ENCODE data around the gene RPN2.
A peak's percentile ranks its signal among the peaks of the same experiment; 100 is the strongest.

RPN2 gene

GRCh38 chr20:37243937-37244571 is 64.9 kb downstream of the RPN2 start:
- Histone ChIP-seq H3K36me3 (ENCODE audit: control insufficient read depth in 1 of 2, insufficient read depth in 2 of 2, low read depth in 1 of 2, low read length in 2 of 2) (peaks cover 41 to 57% of the 10 kb centered on the region in 2 experiments), H2BK120ac (ENCODE audit: low read depth, low read length) (no peak overlapping the region), H3K79me1 (replicated peaks; ENCODE audit: low read length, poor library complexity, severe bottlenecking) (peaks cover 3% of the 10 kb centered on the region), H3K27ac (ENCODE audit: low read length, poor library complexity, severe bottlenecking) (no peak overlapping the region), H3K27me3 (ENCODE audit: control insufficient read depth in 1 of 2, insufficient read depth in 1 of 2, low read length in 2 of 2) (no peaks in the 10 kb centered on the region), H2BK12ac (ENCODE audit: low read length in 2 of 2) (no peak overlapping the region), H3K9ac (ENCODE audit: low read length) (no peak overlapping the region), H3K4ac (ENCODE audit: low read depth in 1 of 2, low read length in 2 of 2) (no peak overlapping the region), H3K18ac (ENCODE audit: low read depth in 1 of 2, low read length in 2 of 2) (no peak overlapping the region), H2BK15ac (ENCODE audit: low read depth, poor library complexity, severe bottlenecking) (no peak overlapping the region), H3K4me1 (ENCODE audit: control insufficient read depth, insufficient read depth, low read depth, low read length) (no peaks in the 10 kb centered on the region), H3K4me3 (ENCODE audit: insufficient read depth in 1 of 2, low read depth in 1 of 2, low read length in 2 of 2) (no peak overlapping the region), H2AK5ac (ENCODE audit: low read length, severe bottlenecking) (no peak overlapping the region), H4K8ac (ENCODE audit: low read length) (peak overlapping the region; percentile 17), H3K23ac (ENCODE audit: low read length in 2 of 2) (no peak overlapping the region), H4K91ac (ENCODE audit: low read length) (no peak overlapping the region), H3K4me2 (ENCODE audit: low read length, poor library complexity, severe bottlenecking) (no peak overlapping the region), H2AFZ (ENCODE audit: low read depth, low read length) (no peak overlapping the region), H2BK5ac (ENCODE audit: low read depth, low read length, poor library complexity, severe bottlenecking) (no peak overlapping the region), H3K14ac (ENCODE audit: low read length in 2 of 2) (no peak overlapping the region), H3K9me3 (ENCODE audit: control insufficient read depth, low read length) (no peaks in the 10 kb centered on the region)
- no peak for DNase-seq
- WGBS, result 94% methylated on average over 6 of the region's 8 CpGs

DNA sequence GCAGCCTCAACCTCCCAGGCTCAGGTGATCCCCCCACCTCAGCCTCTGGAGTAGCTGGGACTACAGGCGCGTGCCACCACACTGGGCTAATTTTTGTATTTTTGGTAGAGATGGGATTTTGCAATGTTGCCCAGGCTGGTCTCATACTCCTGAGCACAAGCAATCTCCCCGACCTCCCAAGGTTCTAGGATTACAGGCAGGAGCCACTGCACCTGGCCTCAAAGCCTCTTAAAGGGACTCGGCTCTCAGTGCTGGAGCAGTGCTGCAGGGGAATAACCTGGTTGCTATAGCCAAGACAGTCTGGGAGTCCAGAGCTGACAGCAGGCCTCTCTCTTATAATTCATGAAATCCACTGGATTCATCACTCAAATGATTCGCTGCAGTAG is 65.4 kb downstream of the RPN2 start:
- H3K4me2 ChIP-seq (ENCODE audit: low read length, poor library complexity, severe bottlenecking), result no peak overlapping the region
- no peak overlapping the region for H2AK5ac ChIP-seq (ENCODE audit: low read length, severe bottlenecking)
- H3K9ac ChIP-seq (ENCODE audit: low read length), result no peak overlapping the region
- H2AFZ ChIP-seq (ENCODE audit: low read depth, low read length), result no peak overlapping the region
- H3K23ac ChIP-seq (ENCODE audit: low read length in 2 of 2), result no peak overlapping the region
- no peak overlapping the region for H3K14ac ChIP-seq (ENCODE audit: low read length in 2 of 2)
- no peak overlapping the region for H2BK12ac ChIP-seq (ENCODE audit: low read length in 2 of 2)
- no peaks in the 10 kb centered on the region for H3K4me1 ChIP-seq (ENCODE audit: control insufficient read depth, insufficient read depth, low read depth, low read length)
- H3K36me3 ChIP-seq (ENCODE audit: control insufficient read depth in 1 of 2, insufficient read depth in 2 of 2, low read depth in 1 of 2, low read length in 2 of 2), result peaks cover 41 to 52% of the 10 kb centered on the region in 2 experiments
- H4K91ac ChIP-seq (ENCODE audit: low read length), result no peak overlapping the region
- H3K18ac ChIP-seq (ENCODE audit: low read depth in 1 of 2, low read length in 2 of 2), result no peak overlapping the region
- H4K8ac ChIP-seq (ENCODE audit: low read length), result no peak overlapping the region
- H3K27me3 ChIP-seq (ENCODE audit: control insufficient read depth in 1 of 2, insufficient read depth in 1 of 2, low read length in 2 of 2), result no peaks in the 10 kb centered on the region
- H2BK120ac ChIP-seq (ENCODE audit: low read depth, low read length), result no peak overlapping the region
- H2BK5ac ChIP-seq (ENCODE audit: low read depth, low read length, poor library complexity, severe bottlenecking), result no peak overlapping the region
- no peak overlapping the region for H2BK15ac ChIP-seq (ENCODE audit: low read depth, poor library complexity, severe bottlenecking)
- no peak overlapping the region for H3K4me3 ChIP-seq (ENCODE audit: insufficient read depth in 1 of 2, low read depth in 1 of 2, low read length in 2 of 2)
- no peak overlapping the region for H3K4ac ChIP-seq (ENCODE audit: low read depth in 1 of 2, low read length in 2 of 2)
- no peak for DNase-seq
- H3K79me1 ChIP-seq (replicated peaks; ENCODE audit: low read length, poor library complexity, severe bottlenecking), result peaks cover 3% of the 10 kb centered on the region
- no peaks in the 10 kb centered on the region for H3K9me3 ChIP-seq (ENCODE audit: control insufficient read depth, low read length)
- 83% methylated on average over 3 of the region's 5 CpGs for WGBS
- H3K27ac ChIP-seq (ENCODE audit: low read length, poor library complexity, severe bottlenecking), result no peak overlapping the region

DNA sequence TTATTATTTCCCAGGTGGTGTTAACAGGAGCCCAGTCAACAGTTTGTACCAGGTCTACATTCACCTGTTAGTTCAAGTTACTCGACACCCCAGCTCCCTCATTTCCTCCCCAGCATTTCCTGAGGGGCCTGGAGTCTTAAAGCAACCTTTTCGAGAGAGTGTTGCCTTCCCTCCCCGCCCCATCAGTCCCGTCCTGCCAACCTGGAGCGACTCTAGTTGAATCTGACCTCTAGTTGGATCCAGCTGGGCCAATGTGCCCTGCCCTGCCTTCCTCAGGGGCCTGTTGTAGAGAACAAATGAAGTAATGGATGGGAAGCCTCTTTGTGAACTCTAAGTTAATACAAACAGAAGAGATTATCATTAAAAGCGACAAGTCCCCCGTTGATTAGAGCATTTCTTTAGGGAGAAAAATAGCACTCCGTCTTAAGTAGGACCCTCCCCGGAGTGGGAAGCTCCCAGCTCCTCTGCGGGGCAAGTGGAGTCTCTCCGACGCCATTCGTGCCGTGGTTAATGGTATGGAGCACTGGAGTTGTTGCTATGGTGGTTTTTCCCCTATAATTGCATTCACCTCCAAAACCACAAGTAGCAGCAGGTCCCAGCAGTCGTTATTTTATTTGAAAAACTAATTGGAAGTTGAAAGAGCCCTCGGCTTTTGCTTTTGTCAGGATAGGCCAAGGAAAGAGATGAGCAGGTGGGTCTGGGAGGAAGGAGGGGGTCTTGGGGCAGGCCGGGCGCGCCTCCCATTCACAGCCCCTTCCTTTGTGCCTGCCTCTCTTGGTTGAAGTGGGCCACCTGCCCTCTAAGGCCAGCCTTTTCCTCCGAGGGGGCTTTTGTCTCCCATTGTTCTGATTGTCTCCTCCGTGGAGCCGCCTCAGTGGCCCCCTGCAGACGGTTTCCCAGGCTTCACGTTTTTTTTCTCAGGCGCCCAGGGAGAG is 66.4 kb downstream of the RPN2 start:
- H2AFZ ChIP-seq (ENCODE audit: low read depth, low read length), result no peak overlapping the region
- no peak overlapping the region for H2BK5ac ChIP-seq (ENCODE audit: low read depth, low read length, poor library complexity, severe bottlenecking)
- no peak overlapping the region for H2BK12ac ChIP-seq (ENCODE audit: low read length in 2 of 2)
- no peak overlapping the region for H4K91ac ChIP-seq (ENCODE audit: low read length)
- H4K8ac ChIP-seq (ENCODE audit: low read length), result no peak overlapping the region
- no peak overlapping the region for H2AK5ac ChIP-seq (ENCODE audit: low read length, severe bottlenecking)
- no peak overlapping the region for H3K4ac ChIP-seq (ENCODE audit: low read depth in 1 of 2, low read length in 2 of 2)
- no peak overlapping the region for H3K27ac ChIP-seq (ENCODE audit: low read length, poor library complexity, severe bottlenecking)
- H3K9ac ChIP-seq (ENCODE audit: low read length), result no peak overlapping the region
- H2BK120ac ChIP-seq (ENCODE audit: low read depth, low read length), result no peak overlapping the region
- DNase-seq, result no peak
- WGBS, result 88% methylated on average over 23 of the region's 25 CpGs
- H3K4me1 ChIP-seq (ENCODE audit: control insufficient read depth, insufficient read depth, low read depth, low read length), result no peaks in the 10 kb centered on the region
- H3K79me1 ChIP-seq (replicated peaks; ENCODE audit: low read length, poor library complexity, severe bottlenecking), result peaks cover 3% of the 10 kb centered on the region
- H3K4me2 ChIP-seq (ENCODE audit: low read length, poor library complexity, severe bottlenecking), result no peak overlapping the region
- H3K36me3 ChIP-seq (ENCODE audit: control insufficient read depth in 1 of 2, insufficient read depth in 2 of 2, low read depth in 1 of 2, low read length in 2 of 2), result peaks cover 34 to 43% of the 10 kb centered on the region in 2 experiments
- no peak overlapping the region for H3K23ac ChIP-seq (ENCODE audit: low read length in 2 of 2)
- no peaks in the 10 kb centered on the region for H3K9me3 ChIP-seq (ENCODE audit: control insufficient read depth, low read length)
- H3K14ac ChIP-seq (ENCODE audit: low read length in 2 of 2), result no peak overlapping the region
- H3K18ac ChIP-seq (ENCODE audit: low read depth in 1 of 2, low read length in 2 of 2), result no peak overlapping the region
- no peak overlapping the region for H3K4me3 ChIP-seq (ENCODE audit: insufficient read depth in 1 of 2, low read depth in 1 of 2, low read length in 2 of 2)
- H3K27me3 ChIP-seq (ENCODE audit: control insufficient read depth in 1 of 2, insufficient read depth in 1 of 2, low read length in 2 of 2), result no peaks in the 10 kb centered on the region
- H2BK15ac ChIP-seq (ENCODE audit: low read depth, poor library complexity, severe bottlenecking), result no peak overlapping the region

DNA sequence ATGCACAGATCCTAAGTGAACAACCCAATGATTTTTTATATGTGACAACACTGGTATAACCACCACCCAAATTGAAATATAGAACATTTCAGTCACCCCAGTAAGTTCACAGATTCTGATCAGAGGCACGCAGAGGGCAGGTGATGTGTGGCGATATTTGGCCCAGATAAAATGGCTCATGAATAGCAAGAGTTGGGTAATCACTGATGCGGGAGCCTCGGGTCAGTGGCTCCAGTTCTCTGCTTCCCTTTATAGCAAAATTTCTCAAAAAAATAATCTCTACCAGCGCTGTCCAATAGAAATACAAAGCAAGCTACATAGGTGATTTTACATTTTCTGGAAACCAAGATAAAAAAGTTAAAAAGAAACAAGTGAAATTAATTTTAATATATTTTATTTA is 67.6 kb downstream of the RPN2 start:
- no peak overlapping the region for H3K18ac ChIP-seq (ENCODE audit: low read depth in 1 of 2, low read length in 2 of 2)
- no peak overlapping the region for H3K23ac ChIP-seq (ENCODE audit: low read length in 2 of 2)
- no peak overlapping the region for H2BK15ac ChIP-seq (ENCODE audit: low read depth, poor library complexity, severe bottlenecking)
- peaks cover 29 to 30% of the 10 kb centered on the region in 2 experiments for H3K36me3 ChIP-seq (ENCODE audit: control insufficient read depth in 1 of 2, insufficient read depth in 2 of 2, low read depth in 1 of 2, low read length in 2 of 2)
- H3K4me2 ChIP-seq (ENCODE audit: low read length, poor library complexity, severe bottlenecking), result no peak overlapping the region
- no peak overlapping the region for H3K27ac ChIP-seq (ENCODE audit: low read length, poor library complexity, severe bottlenecking)
- no peak for DNase-seq
- no peak overlapping the region for H2AFZ ChIP-seq (ENCODE audit: low read depth, low read length)
- H3K79me1 ChIP-seq (replicated peaks; ENCODE audit: low read length, poor library complexity, severe bottlenecking), result no peaks in the 10 kb centered on the region
- no peak overlapping the region for H3K4me3 ChIP-seq (ENCODE audit: insufficient read depth in 1 of 2, low read depth in 1 of 2, low read length in 2 of 2)
- 100% methylated on average over 3 of the region's 5 CpGs for WGBS
- H3K4ac ChIP-seq (ENCODE audit: low read depth in 1 of 2, low read length in 2 of 2), result no peak overlapping the region
- H2AK5ac ChIP-seq (ENCODE audit: low read length, severe bottlenecking), result no peak overlapping the region
- H4K91ac ChIP-seq (ENCODE audit: low read length), result no peak overlapping the region
- H3K27me3 ChIP-seq (ENCODE audit: control insufficient read depth in 1 of 2, insufficient read depth in 1 of 2, low read length in 2 of 2), result no peaks in the 10 kb centered on the region
- no peak overlapping the region for H3K9ac ChIP-seq (ENCODE audit: low read length)
- H4K8ac ChIP-seq (ENCODE audit: low read length), result no peak overlapping the region
- H2BK12ac ChIP-seq (ENCODE audit: low read length in 2 of 2), result no peak overlapping the region
- H2BK5ac ChIP-seq (ENCODE audit: low read depth, low read length, poor library complexity, severe bottlenecking), result no peak overlapping the region
- H3K9me3 ChIP-seq (ENCODE audit: control insufficient read depth, low read length), result no peaks in the 10 kb centered on the region
- H2BK120ac ChIP-seq (ENCODE audit: low read depth, low read length), result no peak overlapping the region
- no peak overlapping the region for H3K14ac ChIP-seq (ENCODE audit: low read length in 2 of 2)
- H3K4me1 ChIP-seq (ENCODE audit: control insufficient read depth, insufficient read depth, low read depth, low read length), result no peaks in the 10 kb centered on the region
